MM.1S (cell line): ENCODE data around the gene CHD9NB.

ENCODE experiments used
- DNase-seq: peaks from one replicate; pipeline ENCODE4 v3.0.0-alpha.2; 2015
- H2AFZ ChIP-seq: fragments of 300-600 bp; sonication (generic); 2 replicates; pipeline ENCODE4 v1.6.0; 2016; ENCODE audit warnings: antibody characterized with exemption, low read length
- H3F3A ChIP-seq: fragments of 300-600 bp; sonication (generic); 2 replicates; pipeline ENCODE4 v1.6.1; 2016; ENCODE audit warnings: mild to moderate bottlenecking, antibody characterized with exemption, low read length, moderate library complexity, mixed read lengths; ENCODE audit not compliant: insufficient read depth
- H3K27ac ChIP-seq: fragments of 300-600 bp; sonication (generic); 2 replicates; pipeline ENCODE4 v1.5.1; 2016; ENCODE audit warnings: mild to moderate bottlenecking, low read length
- H3K27me3 ChIP-seq: fragments of 300-600 bp; sonication (generic); replicated peaks from 2 replicates; pipeline ENCODE4 v1.6.0; 2016; ENCODE audit warnings: low read length; ENCODE audit not compliant: insufficient read depth
- H3K36me3 ChIP-seq: fragments of 300-600 bp; sonication (generic); replicated peaks from 2 replicates; pipeline ENCODE4 v1.6.1; 2016; ENCODE audit warnings: mild to moderate bottlenecking, low read length, mixed read lengths; ENCODE audit not compliant: insufficient read depth
- H3K4me1 ChIP-seq: fragments of 300-600 bp; sonication (generic); 2 replicates; pipeline ENCODE4 v1.6.1; 2016; ENCODE audit warnings: low read length, mixed read lengths
- H3K4me2 ChIP-seq: fragments of 300-600 bp; sonication (generic); 2 replicates; pipeline ENCODE4 v1.6.0; 2016; ENCODE audit warnings: low read depth, low read length
- H3K4me3 ChIP-seq: fragments of 300-600 bp; sonication (generic); 2 replicates; pipeline ENCODE4 v1.5.1; 2016; ENCODE audit warnings: low read length, mixed read lengths
- H3K79me2 ChIP-seq: fragments of 300-600 bp; sonication (generic); 2 replicates; pipeline ENCODE4 v1.6.1; 2016; ENCODE audit warnings: mixed run types, low read length, mixed read lengths
- H3K9ac ChIP-seq: fragments of 300-600 bp; sonication (generic); 2 replicates; pipeline ENCODE4 v1.6.1; 2016; ENCODE audit warnings: low read length, mixed read lengths
- H3K9me2 ChIP-seq: fragments of 300-600 bp; sonication (generic); replicated peaks from 2 replicates; pipeline ENCODE4 v1.6.1; 2016; ENCODE audit warnings: mild to moderate bottlenecking, low read length, mixed read lengths; ENCODE audit not compliant: insufficient read depth
- H3K9me3 ChIP-seq: fragments of 300-600 bp; sonication (generic); replicated peaks from 2 replicates; pipeline ENCODE4 v1.6.1; 2016; ENCODE audit warnings: mild to moderate bottlenecking, low read length, mixed read lengths; ENCODE audit not compliant: insufficient read depth
- H4K20me1 ChIP-seq: fragments of 300-600 bp; sonication (generic); 2 replicates; pipeline ENCODE4 v1.6.1; 2016; ENCODE audit warnings: mild to moderate bottlenecking, low read length, moderate library complexity, mixed read lengths; ENCODE audit not compliant: insufficient read depth
- EZH2 ChIP-seq: fragments of 300-600 bp; sonication (generic); optimal IDR thresholded peaks from 2 replicates; pipeline ENCODE3; 2017; ENCODE audit warnings: low read depth, mild to moderate bottlenecking, antibody characterized with exemption, low read length, mixed read lengths
- EZH2phosphoT487 ChIP-seq: fragments of 300-600 bp; sonication (generic); IDR thresholded peaks from 2 replicates; pipeline ENCODE4 v1.6.1; 2018; ENCODE audit warnings: antibody characterized with exemption, low read length
- TF ChIP-seq, protein P1 (sequence below): fragments of 300-600 bp; sonication (generic); IDR thresholded peaks from 2 replicates; pipeline ENCODE4 v1.5.1; 2016; ENCODE audit warnings: antibody characterized with exemption, low read length, mixed read lengths

Gene CHD9NB

GRCh38 chr16:53094013-53094630 is 41.4 kb upstream of the CHD9NB start:
- Histone ChIP-seq H3K4me2 (peak overlapping the region; percentile 70; the same call in 1 of the 2 replicates), H2AFZ (peak overlapping the region; percentile 59), H3K9me3 (no peaks in the 10 kb centered on the region)

GRCh38 chr16:53093162-53093744 is 40.6 kb upstream of the CHD9NB start:
- Histone ChIP-seq H3K9me2 (no peaks in the 10 kb centered on the region), H3K4me1 (peaks cover 62% of the 10 kb centered on the region), H3K27me3 (no peaks in the 10 kb centered on the region), H3K9ac (peak overlapping the region; percentile 34; the same call in 1 of the 2 replicates), H3K4me2 (peak overlapping the region; percentile 70; the same call in 1 of the 2 replicates), H4K20me1 (no peaks in the 10 kb centered on the region), H2AFZ (no peak overlapping the region), H3K4me3 (no peak overlapping the region), H3K79me2 (peaks cover 46% of the 10 kb centered on the region), H3K36me3 (no peaks in the 10 kb centered on the region), H3F3A (peaks cover 33% of the 10 kb centered on the region), H3K27ac (peak overlapping the region; percentile 86), H3K9me3 (no peaks in the 10 kb centered on the region)
- TF ChIP-seq EZH2, result no peak
- TF ChIP-seq, protein P1, sequence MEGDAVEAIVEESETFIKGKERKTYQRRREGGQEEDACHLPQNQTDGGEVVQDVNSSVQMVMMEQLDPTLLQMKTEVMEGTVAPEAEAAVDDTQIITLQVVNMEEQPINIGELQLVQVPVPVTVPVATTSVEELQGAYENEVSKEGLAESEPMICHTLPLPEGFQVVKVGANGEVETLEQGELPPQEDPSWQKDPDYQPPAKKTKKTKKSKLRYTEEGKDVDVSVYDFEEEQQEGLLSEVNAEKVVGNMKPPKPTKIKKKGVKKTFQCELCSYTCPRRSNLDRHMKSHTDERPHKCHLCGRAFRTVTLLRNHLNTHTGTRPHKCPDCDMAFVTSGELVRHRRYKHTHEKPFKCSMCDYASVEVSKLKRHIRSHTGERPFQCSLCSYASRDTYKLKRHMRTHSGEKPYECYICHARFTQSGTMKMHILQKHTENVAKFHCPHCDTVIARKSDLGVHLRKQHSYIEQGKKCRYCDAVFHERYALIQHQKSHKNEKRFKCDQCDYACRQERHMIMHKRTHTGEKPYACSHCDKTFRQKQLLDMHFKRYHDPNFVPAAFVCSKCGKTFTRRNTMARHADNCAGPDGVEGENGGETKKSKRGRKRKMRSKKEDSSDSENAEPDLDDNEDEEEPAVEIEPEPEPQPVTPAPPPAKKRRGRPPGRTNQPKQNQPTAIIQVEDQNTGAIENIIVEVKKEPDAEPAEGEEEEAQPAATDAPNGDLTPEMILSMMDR, result no peak
- TF ChIP-seq EZH2phosphoT487, result no peak
- DNase-seq, result peak; percentile 20

More at GRCh38 chr16:53094013-53094630, 41.4 kb upstream of the CHD9NB start:
- Histone ChIP-seq H3K9me2 (no peaks in the 10 kb centered on the region), H3K79me2 (peaks cover 46% of the 10 kb centered on the region), H3K27me3 (no peaks in the 10 kb centered on the region), H3K27ac (peak overlapping the region; percentile 86), H4K20me1 (no peaks in the 10 kb centered on the region), H3F3A (peaks cover 42% of the 10 kb centered on the region), H3K4me3 (peak overlapping the region; percentile 25), H3K9ac (peak overlapping the region; percentile 34; the same call in 1 of the 2 replicates), H3K4me1 (peaks cover 68% of the 10 kb centered on the region), H3K36me3 (no peaks in the 10 kb centered on the region)
- TF ChIP-seq, protein P1, result no peak
- TF ChIP-seq EZH2 (no peak), EZH2phosphoT487 (no peak)
- peak; percentile 90 for DNase-seq

DNA sequence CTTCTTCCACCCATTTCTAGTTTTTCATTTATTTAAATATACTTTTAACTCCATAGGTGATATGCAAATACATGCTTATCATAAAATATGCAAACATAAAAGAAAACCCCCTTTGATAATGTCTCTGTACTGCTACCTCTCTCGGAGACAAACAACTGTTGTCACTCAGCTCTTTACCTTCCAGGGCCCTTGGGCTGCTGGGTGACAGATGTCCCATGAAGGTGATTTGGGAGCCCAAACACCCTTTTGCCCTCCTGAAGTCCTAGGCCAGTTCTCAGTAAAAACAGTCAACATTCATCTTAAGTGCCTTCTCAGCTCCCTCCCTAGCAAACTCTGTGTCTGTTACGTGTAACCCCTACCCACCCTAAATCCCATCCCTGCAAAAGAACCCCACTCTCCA is 39.6 kb upstream of the CHD9NB start:
- no peak overlapping the region for H3K4me3 ChIP-seq
- H3K9me2 ChIP-seq, result no peaks in the 10 kb centered on the region
- peaks cover 42% of the 10 kb centered on the region for H3K79me2 ChIP-seq
- no peaks in the 10 kb centered on the region for H3K27me3 ChIP-seq
- no peak overlapping the region for H3K4me2 ChIP-seq
- no peaks in the 10 kb centered on the region for H3K36me3 ChIP-seq
- H2AFZ ChIP-seq, result no peak overlapping the region
- no peaks in the 10 kb centered on the region for H4K20me1 ChIP-seq
- H3F3A ChIP-seq, result peaks cover 32% of the 10 kb centered on the region
- H3K4me1 ChIP-seq, result peaks cover 54% of the 10 kb centered on the region
- TF ChIP-seq EZH2 (no peak), EZH2phosphoT487 (no peak)
- TF ChIP-seq, protein P1, result no peak
- DNase-seq, result no peak
- H3K9me3 ChIP-seq, result no peaks in the 10 kb centered on the region
- H3K9ac ChIP-seq, result no peak overlapping the region
- H3K27ac ChIP-seq, result no peak overlapping the region
